ENCODE measurements around the gene CTNNA3. TPM values are rescaled to one million over a fixed set of nuclear protein-coding genes. Genes with fewer than 3 reads are reported as not detected.

CTNNA3 gene
- total and polyA plus RNA-seq, 2 of the 4 experiments (the other 2 are of a cell fraction), result 0.19 to 0.90 TPM

GRCh38 chr10:66671064-66671463 is 1024.9 kb downstream of the CTNNA3 start:
- Histone ChIP-seq H3K4me3 (ENCODE audit: insufficient read depth, low read depth, low read length) (no peak overlapping the region), H3K9me3 (ENCODE audit: control insufficient read depth, insufficient read depth, low read length) (no peaks in the 10 kb centered on the region), H3K18ac (ENCODE audit: low read depth, low read length) (no peak overlapping the region), H2BK20ac (ENCODE audit: low read depth, low read length) (no peak overlapping the region), H3K14ac (replicated peaks; ENCODE audit: low read depth, low read length) (no peak overlapping the region), H3K36me3 (ENCODE audit: control insufficient read depth, insufficient read depth, low read length) (no peaks in the 10 kb centered on the region), H4K91ac (ENCODE audit: insufficient read depth, low read depth, low read length) (no peak overlapping the region), H3K27ac (ENCODE audit: insufficient read depth, low read length) (no peak overlapping the region), H2BK5ac (ENCODE audit: low read depth, low read length, poor library complexity, severe bottlenecking) (no peak overlapping the region), H3K4me1 (ENCODE audit: control insufficient read depth, insufficient read depth, low read length) (no peaks in the 10 kb centered on the region), H3K79me1 (ENCODE audit: low read depth in 1 of 2, low read length in 2 of 2) (no peaks in the 10 kb centered on the region), H2AK9ac (replicated peaks; ENCODE audit: low read depth, low read length, poor library complexity) (no peak overlapping the region), H4K20me1 (ENCODE audit: insufficient read depth, low read length) (no peaks in the 10 kb centered on the region), H3K9me1 (ENCODE audit: insufficient read depth, low read length) (no peaks in the 10 kb centered on the region), H3K4ac (ENCODE audit: low read depth, low read length) (no peak overlapping the region), H3K56ac (ENCODE audit: extremely low read depth, insufficient read depth, low read length) (no peak overlapping the region), H3K4me2 (ENCODE audit: low read depth, low read length) (no peak overlapping the region), H4K8ac (ENCODE audit: low read depth in 2 of 2, low read length in 2 of 2) (no peak overlapping the region), H4K5ac (ENCODE audit: low read depth, low read length) (no peak overlapping the region), H2AFZ (replicated peaks; ENCODE audit: low read length, poor library complexity) (no peak overlapping the region), H2BK15ac (ENCODE audit: low read depth, low read length) (no peak overlapping the region), H3K9ac (ENCODE audit: low read depth, low read length) (no peak overlapping the region), H3K27me3 (ENCODE audit: control insufficient read depth, insufficient read depth, low read length) (no peaks in the 10 kb centered on the region), H2AK5ac (ENCODE audit: low read depth, low read length) (no peak overlapping the region), H3K23ac (ENCODE audit: low read depth, low read length) (no peak overlapping the region), H2BK120ac (ENCODE audit: low read depth, low read length) (no peak overlapping the region)
- no peak for ATAC-seq (ENCODE audit: low read depth)
- in situ Hi-C loops (cut with MboI; ENCODE audit: low sequenced_read_pairs), result no loop called here
- dilution Hi-C loops (cut with HindIII; ENCODE audit: low sequenced_read_pairs, unreplicated experiment), result no loop called here
- no peak for DNase-seq
- intact Hi-C loops (cut with micrococcal nuclease), result no loop called here
- TF ChIP-seq CEBPB (IDR thresholded peaks at IDR 0.05; ENCODE audit: low read depth, low read length) (peak; percentile 54), MXI1 (IDR thresholded peaks at IDR 0.05; ENCODE audit: borderline replicate concordance, low read depth, low read length) (no peak)
- TF ChIP-seq, protein P1, sequence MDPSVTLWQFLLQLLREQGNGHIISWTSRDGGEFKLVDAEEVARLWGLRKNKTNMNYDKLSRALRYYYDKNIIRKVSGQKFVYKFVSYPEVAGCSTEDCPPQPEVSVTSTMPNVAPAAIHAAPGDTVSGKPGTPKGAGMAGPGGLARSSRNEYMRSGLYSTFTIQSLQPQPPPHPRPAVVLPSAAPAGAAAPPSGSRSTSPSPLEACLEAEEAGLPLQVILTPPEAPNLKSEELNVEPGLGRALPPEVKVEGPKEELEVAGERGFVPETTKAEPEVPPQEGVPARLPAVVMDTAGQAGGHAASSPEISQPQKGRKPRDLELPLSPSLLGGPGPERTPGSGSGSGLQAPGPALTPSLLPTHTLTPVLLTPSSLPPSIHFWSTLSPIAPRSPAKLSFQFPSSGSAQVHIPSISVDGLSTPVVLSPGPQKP (IDR thresholded peaks at IDR 0.05; ENCODE audit: borderline replicate concordance, low read depth, low read length), result no peak
- POLR2A ChIA-PET (ENCODE audit: unreplicated experiment), result no interaction called here
- no TSS peak for BruUV-seq (replicated peaks)
- CTCF ChIA-PET, result no interaction called here
- WGBS, 2 experiments (ENCODE audit: extremely low coverage in 2 of 2, insufficient read length in 1 of 2), result no CpG with 5 or more reads among the region's 1 CpG
